IgD-negative memory B cell (primary cell): ENCODE data around the gene NUPR2. TPM values are rescaled to one million over a fixed set of nuclear protein-coding genes. Genes with fewer than 3 reads are reported as not detected.
"Not testable (repeated sequence)": the region's sequence is repeated elsewhere in the genome, so short reads cannot be mapped to it uniquely, and the experiment has no call there.

ENCODE experiments used
- H3K27ac Mint-ChIP-seq, 3 donors: one replicate each; pipeline ENCODE4 v1.8.0; 2020 to 2022; ENCODE audit warnings: mild to moderate bottlenecking in 3 of 3, mixed read lengths in 3 of 3, moderate library complexity in 1 of 3
- H3K27me3 Mint-ChIP-seq: one replicate; pipeline ENCODE4 v1.8.0; 2021; ENCODE audit warnings: mixed read lengths
- H3K36me3 Mint-ChIP-seq: one replicate; pipeline ENCODE4 v1.8.0; 2020; ENCODE audit warnings: mild to moderate bottlenecking, mixed read lengths
- H3K4me1 Mint-ChIP-seq, 3 donors: one replicate each; pipeline ENCODE4 v1.8.0; 2020 to 2022; ENCODE audit warnings: mixed read lengths in 3 of 3, mild to moderate bottlenecking in 1 of 3
- H3K4me3 Mint-ChIP-seq, 4 donors: one replicate each; pipeline ENCODE4 v1.8.0; 2020 to 2022; ENCODE audit warnings: mild to moderate bottlenecking in 4 of 4, mixed read lengths in 4 of 4, moderate library complexity in 3 of 4
- H3K9me3 Mint-ChIP-seq, 3 donors: one replicate each; pipeline ENCODE4 v1.8.0; 2020 to 2021; ENCODE audit warnings: mixed read lengths in 3 of 3, mild to moderate bottlenecking in 1 of 3
- polyA plus RNA-seq: library from polyadenylated mRNA; unstranded; fragments of 300-500 nt; fragmentation: Illumina TruSeq; gene quantifications from one replicate; pipeline ENCODE4 v1.2.3, GENCODE V29; 2021

NUPR2 gene
- polyA plus RNA-seq, 1 donor from 2014 or later, result not detected

DNA sequence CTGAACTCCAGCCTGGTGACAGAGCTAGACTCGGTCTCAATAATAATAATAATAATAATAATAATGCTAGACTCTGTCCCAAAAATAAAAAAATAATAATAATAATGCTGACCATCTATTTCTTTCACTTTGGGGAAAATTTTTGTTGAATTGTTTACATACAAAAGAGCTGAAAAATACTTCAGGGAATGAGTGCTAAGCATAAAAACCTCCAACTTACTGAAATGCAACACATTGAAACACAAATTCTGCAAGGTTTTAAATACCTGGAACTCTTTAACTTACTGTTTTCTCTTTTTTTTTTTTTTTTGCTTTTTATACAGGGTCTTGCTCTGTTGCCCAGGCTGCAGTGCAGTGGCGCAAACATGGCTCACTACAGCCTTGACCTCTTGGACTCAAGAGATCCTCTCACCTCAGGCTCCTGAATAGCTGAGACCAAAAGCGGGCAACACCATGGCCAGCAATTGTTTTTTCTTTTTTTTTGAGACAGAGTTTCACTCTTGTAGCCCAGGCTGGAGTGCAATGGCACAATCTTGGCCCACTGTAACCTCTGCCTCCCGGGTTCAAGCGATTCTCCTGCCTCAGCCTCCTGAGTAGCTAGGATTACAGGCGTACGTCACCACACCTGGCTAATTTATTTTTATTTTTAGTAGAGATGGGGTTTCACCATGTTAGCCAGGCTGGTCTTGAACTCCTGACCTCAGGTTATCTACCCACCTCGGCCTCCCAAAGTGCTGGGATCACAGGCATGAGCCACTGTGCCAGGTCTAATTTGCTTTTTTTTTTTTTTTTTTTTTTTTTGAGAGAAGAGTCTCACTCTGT lies 17.8 kb downstream of the NUPR2 start:
- H3K27me3 Mint-ChIP-seq, H3K4me3 Mint-ChIP-seq, H3K36me3 Mint-ChIP-seq, H3K9me3 Mint-ChIP-seq, H3K4me1 Mint-ChIP-seq, H3K27ac Mint-ChIP-seq: not testable (repeated sequence)

DNA sequence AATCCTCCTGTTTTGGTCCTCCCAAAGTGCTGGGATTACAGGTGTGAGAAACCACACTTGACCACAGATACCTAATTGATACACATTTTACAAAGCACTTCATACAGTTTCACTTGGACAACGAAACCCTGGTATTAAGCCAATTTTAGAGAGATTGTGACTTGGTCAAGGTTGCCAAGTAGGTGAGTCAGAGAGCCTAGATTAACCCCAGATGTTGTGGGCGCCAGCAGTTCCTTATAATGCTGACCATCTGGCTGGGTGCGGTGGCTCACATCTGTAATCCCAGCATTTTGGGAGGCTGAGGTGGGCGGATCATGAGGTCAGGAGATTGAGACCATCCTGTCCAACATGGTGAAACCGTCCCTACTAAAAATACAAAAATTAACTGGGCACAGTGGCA lies 18.5 kb downstream of the NUPR2 start:
- Mint-ChIP-seq H3K4me1 (peaks cover 0 to 2% (median 0%) of the 10 kb centered on the region in 3 donors), H3K4me3 (no peak overlapping the region), H3K9me3 (no peaks in the 10 kb centered on the region), H3K27me3 (no peaks in the 10 kb centered on the region), H3K27ac (no peak overlapping the region), H3K36me3 (peaks cover 3% of the 10 kb centered on the region)

DNA sequence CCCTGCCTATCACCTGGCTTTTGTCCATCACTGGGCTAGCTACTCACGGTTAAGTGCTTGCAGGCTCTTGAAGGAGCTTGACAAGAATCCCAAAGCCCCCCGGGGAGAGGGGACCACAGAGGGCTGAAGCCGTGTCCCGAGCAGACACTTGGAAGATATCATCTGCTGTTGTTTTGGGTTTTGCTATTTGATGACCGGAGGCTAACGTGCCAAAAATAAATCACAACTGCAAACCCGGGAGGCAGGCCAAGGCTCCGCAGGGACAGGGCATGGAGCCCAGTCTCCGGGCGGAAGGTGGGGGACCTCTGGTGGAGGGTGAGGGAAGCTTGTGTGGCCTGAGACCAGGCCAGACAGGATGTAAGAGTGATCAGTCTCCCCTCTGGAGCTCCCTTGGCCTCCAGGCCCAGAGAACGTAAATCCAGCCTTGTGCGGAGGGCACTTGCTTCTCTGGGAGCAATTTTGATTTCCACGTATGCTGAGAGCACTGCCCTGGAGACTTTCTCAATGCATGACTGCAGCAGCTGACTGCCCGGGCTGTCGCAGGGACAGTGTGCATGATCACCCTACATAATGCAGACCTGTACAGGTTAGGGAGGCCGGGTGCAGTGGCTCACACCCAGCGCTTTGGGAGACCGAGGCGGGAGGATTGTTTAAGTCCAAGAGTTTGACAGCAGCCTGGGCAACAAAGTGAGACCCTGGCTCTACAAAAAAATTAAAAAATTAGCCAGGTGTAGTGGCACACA lies 23.3 kb downstream of the NUPR2 start, which contains the start of gene PHKG1:
PHKG1 (minus strand) TSS at position 164 of the 743 bp plus-strand sequence. CDS start 4,011 bp downstream, outside the sequence.
- Mint-ChIP-seq H3K27ac (peak within 1 kb of the TSS in 1 of 3 donors; percentile 77), H3K27me3 (no peaks in the 10 kb centered on the region), H3K36me3 (peaks cover 5% of the 10 kb centered on the region), H3K9me3 (no peaks in the 10 kb centered on the region), H3K4me3 (no peak within 1 kb of the TSS), H3K4me1 (peaks cover 0 to 2% (median 0%) of the 10 kb centered on the region in 3 donors)

DNA sequence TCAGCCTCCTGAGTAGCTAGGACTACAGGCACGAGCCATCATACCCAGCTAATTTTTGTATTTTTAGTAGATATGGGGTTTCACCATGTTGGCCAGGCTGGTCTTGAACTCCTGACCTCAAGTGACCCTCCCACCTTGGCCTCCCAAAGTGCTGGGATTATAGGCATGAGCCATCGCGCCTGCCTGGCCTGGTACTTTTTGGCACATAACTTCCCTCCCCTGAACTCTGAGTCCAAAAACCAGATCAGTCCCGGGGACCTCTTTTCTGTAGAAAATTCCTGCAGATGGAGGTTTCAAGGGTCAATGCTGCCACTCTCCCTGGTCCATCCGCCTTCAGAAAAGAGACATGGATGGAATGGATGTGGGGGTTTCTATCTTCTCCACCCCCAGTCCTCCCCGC lies 23.8 kb downstream of the NUPR2 start:
- not testable (repeated sequence) for H3K9me3 Mint-ChIP-seq, H3K4me3 Mint-ChIP-seq, H3K36me3 Mint-ChIP-seq, H3K4me1 Mint-ChIP-seq, H3K27me3 Mint-ChIP-seq
- peak overlapping the region in 1 of 3 donors; percentile 77 for H3K27ac Mint-ChIP-seq

DNA sequence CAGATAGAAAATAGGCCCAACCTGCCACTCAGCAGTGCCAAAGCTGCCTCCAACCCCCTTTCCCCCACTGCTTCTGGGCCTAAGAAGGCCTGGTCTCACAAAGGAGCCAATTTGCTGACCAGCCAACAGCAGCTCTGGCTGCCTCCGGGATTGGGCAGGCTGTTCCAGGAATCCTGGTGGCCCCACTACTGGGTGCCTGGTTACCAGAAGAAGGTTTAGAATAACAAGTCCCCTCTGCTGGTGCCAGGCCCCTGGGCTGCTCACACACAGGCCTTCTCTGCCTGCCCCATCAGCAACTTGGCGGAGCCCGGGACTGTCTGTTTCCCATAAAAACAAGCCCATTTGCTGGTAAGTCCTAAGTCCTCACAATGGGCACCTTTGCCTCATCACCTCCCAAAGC lies 24.6 kb downstream of the NUPR2 start:
- H3K36me3 Mint-ChIP-seq, result peaks cover 5% of the 10 kb centered on the region
- no peak overlapping the region for H3K4me3 Mint-ChIP-seq
- H3K27ac Mint-ChIP-seq, result peak overlapping the region in 1 of 3 donors; percentile 77
- H3K4me1 Mint-ChIP-seq, result peaks cover 0 to 2% (median 0%) of the 10 kb centered on the region in 3 donors
- H3K27me3 Mint-ChIP-seq, result no peaks in the 10 kb centered on the region
- H3K9me3 Mint-ChIP-seq, result no peaks in the 10 kb centered on the region

DNA sequence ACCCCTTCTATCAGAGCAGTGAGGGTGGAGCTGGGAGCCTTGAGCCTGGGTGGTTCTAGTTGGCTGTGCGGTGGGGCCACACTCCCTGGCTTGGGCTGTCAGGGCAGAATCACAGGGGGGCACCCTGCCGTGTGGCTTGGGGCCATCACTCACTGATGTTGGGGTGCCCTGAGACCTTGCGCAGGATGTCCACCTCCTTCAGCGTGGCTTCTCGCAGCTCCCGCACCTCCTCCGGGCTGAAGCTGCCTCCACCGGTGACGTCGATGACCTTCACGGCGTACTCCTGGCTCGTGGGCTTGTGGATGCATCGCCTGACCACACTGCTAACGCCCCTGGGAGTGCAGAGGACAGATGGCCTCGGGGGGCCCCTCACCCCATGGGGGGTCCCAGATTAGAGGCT lies 28.8 kb downstream of the NUPR2 start:
- H3K4me3 Mint-ChIP-seq, result no peak overlapping the region
- no peaks in the 10 kb centered on the region for H3K9me3 Mint-ChIP-seq
- H3K27ac Mint-ChIP-seq, result no peak overlapping the region

DNA sequence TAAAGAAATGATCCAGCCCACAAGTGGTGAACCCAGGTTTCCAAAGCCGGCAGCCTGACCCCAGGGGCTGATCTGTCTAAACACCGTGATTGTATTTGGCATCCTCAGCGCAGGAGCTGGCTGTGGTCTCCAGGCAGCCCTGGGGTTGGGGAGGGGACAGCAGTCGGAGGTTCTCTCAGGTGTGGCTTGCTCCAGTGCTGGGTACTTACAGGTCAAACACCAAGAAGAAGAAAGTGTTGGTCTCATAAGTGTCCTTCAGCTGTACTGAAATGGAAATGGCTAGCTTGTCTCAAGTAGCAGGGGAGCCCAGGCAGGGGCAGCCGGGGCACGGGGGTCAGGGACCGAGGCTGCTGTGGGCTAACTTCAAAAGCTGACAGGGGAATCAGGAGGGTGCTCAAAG lies 29.5 kb downstream of the NUPR2 start:
- no peaks in the 10 kb centered on the region for H3K4me1 Mint-ChIP-seq
- H3K27me3 Mint-ChIP-seq, result no peaks in the 10 kb centered on the region
- no peaks in the 10 kb centered on the region for H3K9me3 Mint-ChIP-seq
- H3K36me3 Mint-ChIP-seq, result peaks cover 3% of the 10 kb centered on the region
- H3K4me3 Mint-ChIP-seq, result no peak overlapping the region
- H3K27ac Mint-ChIP-seq, result no peak overlapping the region

More for the DNA sequence above, 28.8 kb downstream of the NUPR2 start:
- no peaks in the 10 kb centered on the region for H3K4me1 Mint-ChIP-seq
- no peaks in the 10 kb centered on the region for H3K27me3 Mint-ChIP-seq
- H3K36me3 Mint-ChIP-seq, result peaks cover 3% of the 10 kb centered on the region

DNA sequence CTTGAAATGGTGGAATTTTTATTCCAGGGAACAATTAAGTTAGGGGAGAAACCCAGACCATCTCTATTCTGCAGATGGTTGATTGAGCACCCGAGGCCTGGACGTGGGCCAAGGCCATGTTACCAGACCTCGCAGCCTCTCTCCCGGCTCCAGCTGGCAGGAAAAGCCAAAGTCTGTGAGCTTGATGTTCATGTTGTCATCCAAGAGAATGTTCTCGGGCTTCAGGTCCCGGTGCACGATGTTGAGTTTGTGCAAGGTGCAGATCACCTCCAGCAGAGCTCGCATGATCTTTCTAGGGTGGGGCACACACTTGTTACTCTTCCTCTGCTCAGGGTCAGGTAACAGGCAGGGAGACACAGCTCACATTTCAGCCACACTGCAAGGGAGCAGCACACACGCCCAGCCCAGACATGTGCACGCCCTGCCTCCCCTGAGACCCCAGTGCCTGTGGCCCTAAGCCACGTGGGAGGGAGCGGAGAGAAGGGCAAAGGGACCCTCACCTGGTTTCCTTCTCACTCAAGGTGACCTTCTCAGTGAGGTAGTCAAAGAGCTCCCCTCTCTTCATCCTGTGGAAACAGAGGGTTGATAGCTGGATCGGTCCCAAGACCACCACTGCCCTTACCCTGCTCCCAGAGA lies 32.9 kb downstream of the NUPR2 start:
- Mint-ChIP-seq H3K4me1 (no peaks in the 10 kb centered on the region), H3K36me3 (peaks cover 1% of the 10 kb centered on the region), H3K4me3 (no peak overlapping the region), H3K9me3 (no peaks in the 10 kb centered on the region), H3K27me3 (no peaks in the 10 kb centered on the region), H3K27ac (no peak overlapping the region)

DNA sequence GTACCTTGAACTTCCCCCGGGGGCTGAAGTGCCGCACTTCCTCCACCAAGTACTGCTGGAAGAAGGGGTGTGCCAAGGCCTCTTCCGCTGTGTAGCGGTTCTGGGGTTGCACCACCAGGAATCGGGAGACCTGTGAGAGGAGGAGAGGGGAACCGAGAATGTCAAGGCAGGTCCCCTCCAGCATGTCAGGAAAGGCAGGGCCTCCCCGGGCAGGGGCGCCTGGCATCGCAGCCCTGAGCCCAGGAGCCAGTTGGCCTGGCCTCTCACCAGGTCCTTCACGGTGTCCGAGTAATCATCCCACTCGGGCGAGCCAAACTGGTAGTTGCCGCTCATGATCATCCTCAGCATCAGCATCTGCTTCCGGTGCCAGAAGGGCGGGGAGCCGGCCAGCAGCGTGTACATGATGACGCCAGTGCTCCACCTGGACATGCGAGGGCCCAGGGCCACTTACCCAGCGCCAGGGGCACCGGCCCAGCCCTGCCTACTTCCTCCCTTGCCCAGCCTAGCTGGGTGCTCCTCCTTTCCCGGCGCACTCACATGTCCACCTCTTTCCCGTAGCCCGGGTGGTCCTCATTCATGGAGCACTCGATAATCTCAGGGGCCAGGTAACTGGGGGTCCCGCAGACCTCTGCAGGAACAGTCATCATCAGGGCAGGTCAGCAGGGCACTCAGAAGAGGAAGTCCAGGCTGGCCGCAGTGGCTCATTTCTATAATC lies 34.4 kb downstream of the NUPR2 start:
- Mint-ChIP-seq H3K27me3 (no peaks in the 10 kb centered on the region), H3K4me1 (no peaks in the 10 kb centered on the region), H3K36me3 (peaks cover 1% of the 10 kb centered on the region), H3K4me3 (no peak overlapping the region), H3K9me3 (no peaks in the 10 kb centered on the region), H3K27ac (no peak overlapping the region)

DNA sequence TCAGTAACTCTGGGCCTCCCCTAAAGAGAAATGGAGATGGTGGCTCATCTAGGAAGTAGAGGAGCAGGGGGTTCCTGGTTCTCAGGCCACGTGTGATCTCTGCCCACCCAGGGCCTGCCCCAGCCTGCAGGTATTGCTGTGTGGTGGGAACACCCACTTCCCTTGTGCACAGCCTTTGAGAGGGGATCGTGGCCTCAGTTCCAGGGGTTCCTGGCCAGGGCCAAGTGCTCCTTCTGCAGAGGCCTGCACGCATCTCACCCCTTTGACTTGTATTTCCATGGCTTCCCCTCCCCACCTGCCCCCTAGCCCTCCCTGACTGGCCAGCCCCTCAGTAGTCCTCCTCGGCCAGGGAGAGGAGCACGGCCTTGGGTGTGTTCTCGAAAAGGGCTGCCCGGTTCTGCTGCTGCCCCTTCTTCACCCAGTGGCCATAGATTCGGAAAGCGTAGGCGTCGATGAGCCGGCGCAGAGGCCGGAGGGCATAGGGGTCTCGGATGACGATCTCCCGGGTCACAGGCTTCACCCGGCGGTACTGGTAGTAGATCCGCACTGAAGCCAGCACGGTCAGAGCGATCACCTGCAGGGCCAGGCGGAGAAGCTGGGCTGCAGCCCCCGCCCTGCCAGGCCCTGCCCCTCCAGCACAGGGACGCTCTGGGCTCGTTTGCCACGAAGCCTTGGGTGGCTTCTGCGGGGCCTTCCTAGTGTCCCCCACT lies 35.3 kb downstream of the NUPR2 start:
- not testable (repeated sequence) for H3K27ac Mint-ChIP-seq, H3K4me3 Mint-ChIP-seq, H3K9me3 Mint-ChIP-seq, H3K27me3 Mint-ChIP-seq, H3K4me1 Mint-ChIP-seq, H3K36me3 Mint-ChIP-seq

DNA sequence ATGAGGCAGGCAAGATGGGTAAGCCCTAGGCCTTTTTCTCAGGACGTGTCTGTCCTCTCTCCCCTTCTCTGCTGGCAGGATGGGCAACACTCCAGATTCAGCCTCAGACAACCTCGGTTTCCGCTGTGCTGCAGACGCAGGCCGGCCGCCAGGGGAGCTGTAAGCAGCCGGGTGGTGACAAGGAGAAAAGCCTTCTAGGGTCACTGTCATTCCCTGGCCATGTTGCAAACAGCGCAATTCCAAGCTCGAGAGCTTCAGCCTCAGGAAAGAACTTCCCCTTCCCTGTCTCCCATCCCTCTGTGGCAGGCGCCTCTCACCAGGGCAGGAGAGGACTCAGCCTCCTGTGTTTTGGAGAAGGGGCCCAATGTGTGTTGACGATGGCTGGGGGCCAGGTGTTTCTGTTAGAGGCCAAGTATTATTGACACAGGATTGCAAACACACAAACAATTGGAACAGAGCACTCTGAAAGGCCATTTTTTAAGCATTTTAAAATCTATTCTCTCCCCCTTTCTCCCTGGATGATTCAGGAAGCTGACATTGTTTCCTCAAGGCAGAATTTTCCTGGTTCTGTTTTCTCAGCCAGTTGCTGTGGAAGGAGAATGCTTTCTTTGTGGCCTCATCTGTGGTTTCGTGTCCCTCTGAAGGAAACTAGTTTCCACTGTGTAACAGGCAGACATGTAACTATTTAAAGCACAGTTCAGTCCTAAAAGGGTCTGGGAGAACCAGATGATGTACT lies 36.6 kb downstream of the NUPR2 start:
- no peak overlapping the region for H3K4me3 Mint-ChIP-seq
- H3K9me3 Mint-ChIP-seq, result no peaks in the 10 kb centered on the region
- H3K27me3 Mint-ChIP-seq, result no peaks in the 10 kb centered on the region
- H3K4me1 Mint-ChIP-seq, result no peaks in the 10 kb centered on the region
- H3K27ac Mint-ChIP-seq, result no peak overlapping the region
- H3K36me3 Mint-ChIP-seq, result peaks cover 1% of the 10 kb centered on the region

DNA sequence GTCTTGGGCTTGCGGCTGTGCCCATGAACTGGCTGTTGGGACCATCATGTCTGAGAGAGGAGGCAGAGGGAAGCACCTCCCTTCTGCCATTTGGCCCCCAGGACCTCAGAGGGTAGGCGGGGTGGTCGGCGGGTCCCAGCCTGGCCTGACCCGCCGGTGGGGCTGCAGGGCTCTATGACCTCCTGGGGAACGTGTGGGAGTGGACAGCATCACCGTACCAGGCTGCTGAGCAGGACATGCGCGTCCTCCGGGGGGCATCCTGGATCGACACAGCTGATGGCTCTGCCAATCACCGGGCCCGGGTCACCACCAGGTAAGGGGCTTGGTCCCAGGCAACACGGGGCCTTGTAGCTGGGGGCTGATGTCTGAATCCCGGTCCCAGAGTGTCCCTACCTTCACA lies 38.0 kb downstream of the NUPR2 start:
- H3K27ac Mint-ChIP-seq, result no peak overlapping the region
- H3K4me1 Mint-ChIP-seq, result peaks cover 4 to 6% (median 4%) of the 10 kb centered on the region in 3 donors
- H3K4me3 Mint-ChIP-seq, result no peak overlapping the region
- H3K9me3 Mint-ChIP-seq, result no peaks in the 10 kb centered on the region
- H3K36me3 Mint-ChIP-seq, result no peaks in the 10 kb centered on the region
- H3K27me3 Mint-ChIP-seq, result no peaks in the 10 kb centered on the region

DNA sequence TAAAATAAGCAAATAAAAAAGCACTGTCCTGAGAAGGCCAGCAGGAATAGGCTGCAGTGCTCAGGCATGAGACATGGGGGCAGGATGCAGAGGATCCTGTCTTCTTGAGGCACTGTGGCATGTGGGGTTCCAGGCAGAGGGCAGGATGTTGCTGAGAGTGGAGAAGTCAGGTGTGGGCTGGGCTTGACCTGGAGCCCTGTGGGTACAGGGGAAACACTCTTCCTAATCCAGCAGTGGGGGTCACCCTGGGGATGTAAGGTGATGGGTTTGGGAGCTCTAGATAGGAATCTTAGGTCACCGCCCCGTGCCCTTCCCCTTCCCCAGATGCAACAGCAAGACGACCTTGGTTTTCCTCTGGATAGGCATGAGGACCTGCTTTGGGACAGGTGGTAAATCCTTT lies 38.5 kb downstream of the NUPR2 start:
- Mint-ChIP-seq H3K36me3 (peaks cover 2% of the 10 kb centered on the region), H3K9me3 (no peaks in the 10 kb centered on the region), H3K4me1 (peaks cover 4 to 6% (median 5%) of the 10 kb centered on the region in 3 donors), H3K27me3 (no peaks in the 10 kb centered on the region), H3K4me3 (no peak overlapping the region), H3K27ac (no peak overlapping the region)

DNA sequence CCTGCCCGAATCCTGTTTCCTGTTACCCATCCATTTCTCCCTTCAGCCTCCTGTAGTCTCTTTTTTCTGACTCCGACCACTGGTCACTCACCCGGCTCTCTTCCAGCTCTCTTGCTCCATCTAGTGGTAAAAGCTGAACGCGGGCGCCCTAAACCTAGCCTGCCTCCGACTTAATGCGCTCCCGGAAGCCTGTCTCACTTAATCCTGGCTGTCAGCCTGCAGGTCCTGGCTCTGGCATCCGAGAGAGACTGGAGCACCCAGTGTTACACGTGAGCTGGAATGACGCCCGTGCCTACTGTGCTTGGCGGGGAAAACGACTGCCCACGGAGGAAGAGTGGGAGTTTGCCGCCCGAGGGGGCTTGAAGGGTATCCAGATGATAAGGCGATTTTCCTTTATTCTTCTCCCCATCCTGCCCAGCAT lies 41.8 kb downstream of the NUPR2 start:
- Mint-ChIP-seq H3K36me3 (peaks cover 2% of the 10 kb centered on the region), H3K4me3 (peak overlapping the region in 2 of 4 donors; percentile 0 to 52)

More for the DNA sequence above, 41.8 kb downstream of the NUPR2 start:
- peaks cover 4 to 6% (median 5%) of the 10 kb centered on the region in 3 donors for H3K4me1 Mint-ChIP-seq
- no peaks in the 10 kb centered on the region for H3K9me3 Mint-ChIP-seq
- H3K27me3 Mint-ChIP-seq, result no peaks in the 10 kb centered on the region
- H3K27ac Mint-ChIP-seq, result peak overlapping the region in 2 of 3 donors; percentile 3 to 72
